ENCODE measurements around the gene ERN2.

The ERN2 gene

GRCh38 chr16:23642246-23642774 lies 70.7 kb downstream of the ERN2 start:
- peaks cover 76% of the 10 kb centered on the region for H3K79me2 ChIP-seq (ENCODE audit: insufficient read depth, low read length)
- H3K27me3 ChIP-seq (ENCODE audit: insufficient read depth, low read length, poor library complexity, severe bottlenecking), result no peaks in the 10 kb centered on the region
- peak overlapping the region; percentile 92 for H3K9ac ChIP-seq (ENCODE audit: low read depth, low read length, poor library complexity, severe bottlenecking)
- peaks cover 22% of the 10 kb centered on the region for H4K20me1 ChIP-seq (ENCODE audit: insufficient read depth, low read length, poor library complexity, severe bottlenecking)
- peaks cover 30% of the 10 kb centered on the region for H3K4me1 ChIP-seq (ENCODE audit: insufficient read depth, low read length, poor library complexity, severe bottlenecking)
- H3F3A ChIP-seq (ENCODE audit: low read depth), result no peaks in the 10 kb centered on the region
- no peaks in the 10 kb centered on the region for H3K9me2 ChIP-seq (replicated peaks; ENCODE audit: low read depth, low read length)
- no peaks in the 10 kb centered on the region for H3K9me3 ChIP-seq (ENCODE audit: insufficient read depth, low read depth, low read length)
- H3K4me3 ChIP-seq (ENCODE audit: low read length, poor library complexity, severe bottlenecking), result peak overlapping the region; percentile 82
- peaks cover 11% of the 10 kb centered on the region; the same call in 1 of the 2 replicates for H3K36me3 ChIP-seq (ENCODE audit: insufficient read depth, low read length)
- H3K4me2 ChIP-seq (ENCODE audit: low read depth, low read length, poor library complexity, severe bottlenecking), result peak overlapping the region; percentile 93
- TF ChIP-seq EZH2phosphoT487 (IDR thresholded peaks at IDR 0.05; ENCODE audit: borderline replicate concordance), result no peak
- no peak for TF ChIP-seq CTCF (conservative IDR thresholded peaks at IDR 0.05; ENCODE audit: low read length)
- no peak overlapping the region for H2AFZ ChIP-seq (ENCODE audit: low read length)

GRCh38 chr16:23640931-23641765 lies 71.9 kb downstream of the ERN2 start, which contains the start of the genes DCTN5 and PALB2:
Gene DCTN5, plus strand, starts transcription at chr16:23641466. Its CDS starts 77 bp downstream, at chr16:23641543.
Gene PALB2, minus strand, starts transcription at chr16:23641310. Its CDS starts 153 bp downstream, at chr16:23641157.
- Histone ChIP-seq H3K27me3 (ENCODE audit: insufficient read depth, low read length, poor library complexity, severe bottlenecking) (no peaks in the 10 kb centered on the region), H3K9me2 (replicated peaks; ENCODE audit: low read depth, low read length) (no peaks in the 10 kb centered on the region), H3F3A (ENCODE audit: low read depth) (no peaks in the 10 kb centered on the region), H3K4me3 (ENCODE audit: low read length, poor library complexity, severe bottlenecking) (peak within 1 kb of the TSS; percentile 82), H3K79me2 (ENCODE audit: insufficient read depth, low read length) (peaks cover 65% of the 10 kb centered on the region), H3K36me3 (ENCODE audit: insufficient read depth, low read length) (peaks cover 10% of the 10 kb centered on the region; the same call in 1 of the 2 replicates), H3K4me2 (ENCODE audit: low read depth, low read length, poor library complexity, severe bottlenecking) (peak within 1 kb of the TSS; percentile 94), H3K4me1 (ENCODE audit: insufficient read depth, low read length, poor library complexity, severe bottlenecking) (peaks cover 23% of the 10 kb centered on the region), H4K20me1 (ENCODE audit: insufficient read depth, low read length, poor library complexity, severe bottlenecking) (peaks cover 19% of the 10 kb centered on the region), H3K9ac (ENCODE audit: low read depth, low read length, poor library complexity, severe bottlenecking) (peak within 1 kb of the TSS; percentile 92), H2AFZ (ENCODE audit: low read length) (peak within 1 kb of the TSS; percentile 90), H3K9me3 (ENCODE audit: insufficient read depth, low read depth, low read length) (no peaks in the 10 kb centered on the region)
- no peak for TF ChIP-seq EZH2phosphoT487 (IDR thresholded peaks at IDR 0.05; ENCODE audit: borderline replicate concordance)
- no peak for TF ChIP-seq CTCF (conservative IDR thresholded peaks at IDR 0.05; ENCODE audit: low read length)

GRCh38 chr16:23640615-23640930 lies 72.4 kb downstream of the ERN2 start:
- H2AFZ ChIP-seq (ENCODE audit: low read length), result peak overlapping the region; percentile 90
- H3K4me2 ChIP-seq (ENCODE audit: low read depth, low read length, poor library complexity, severe bottlenecking), result peak overlapping the region; percentile 94
- H3K27me3 ChIP-seq (ENCODE audit: insufficient read depth, low read length, poor library complexity, severe bottlenecking), result no peaks in the 10 kb centered on the region
- H3K4me3 ChIP-seq (ENCODE audit: low read length, poor library complexity, severe bottlenecking), result peak overlapping the region; percentile 82
- peaks cover 10% of the 10 kb centered on the region; the same call in 1 of the 2 replicates for H3K36me3 ChIP-seq (ENCODE audit: insufficient read depth, low read length)
- TF ChIP-seq CTCF (conservative IDR thresholded peaks at IDR 0.05; ENCODE audit: low read length), result no peak
- TF ChIP-seq EZH2phosphoT487 (IDR thresholded peaks at IDR 0.05; ENCODE audit: borderline replicate concordance), result no peak
- H4K20me1 ChIP-seq (ENCODE audit: insufficient read depth, low read length, poor library complexity, severe bottlenecking), result peaks cover 15% of the 10 kb centered on the region
- H3K79me2 ChIP-seq (ENCODE audit: insufficient read depth, low read length), result peaks cover 59% of the 10 kb centered on the region
- H3F3A ChIP-seq (ENCODE audit: low read depth), result 0 out of 2 replicates have a peak, but pooled peaks cover 3% of the 10 kb centered on the region
- no peaks in the 10 kb centered on the region for H3K9me3 ChIP-seq (ENCODE audit: insufficient read depth, low read depth, low read length)
- H3K9me2 ChIP-seq (replicated peaks; ENCODE audit: low read depth, low read length), result no peaks in the 10 kb centered on the region
- H3K9ac ChIP-seq (ENCODE audit: low read depth, low read length, poor library complexity, severe bottlenecking), result peak overlapping the region; percentile 92
- peaks cover 17% of the 10 kb centered on the region for H3K4me1 ChIP-seq (ENCODE audit: insufficient read depth, low read length, poor library complexity, severe bottlenecking)

All from Loucy (cell line).